Activated effector memory CD4-positive, alpha-beta T cell treated with Interleukin-2 at 50 U/mL for 16 hours (primary cell): ENCODE results near the gene SERINC5.
"Not testable (repeated sequence)": the region's sequence is repeated elsewhere in the genome, so short reads cannot be mapped to it uniquely, and the experiment has no call there.

Experiments used
- DNase-seq: peaks from one replicate; pipeline ENCODE4 v3.0.0-alpha.2; 2020

Gene SERINC5

GRCh38 chr5:80125962-80126480 is 129.8 kb downstream of the SERINC5 start:
- no peak for DNase-seq

GRCh38 chr5:80125022-80125961 is 130.6 kb downstream of the SERINC5 start:
- no peak for DNase-seq

- no peak for DNase-seq
Measured at GRCh38 chr5:80124121-80124918, 131.5 kb downstream of the SERINC5 start.

- DNase-seq, result no peak
Measured at GRCh38 chr5:80122579-80122978, 133.3 kb downstream of the SERINC5 start.

GRCh38 chr5:80119372-80119771 is 136.5 kb downstream of the SERINC5 start:
- DNase-seq, result no peak

GRCh38 chr5:80117446-80117845 is 138.4 kb downstream of the SERINC5 start:
- no peak for DNase-seq

GRCh38 chr5:80116465-80116864 is 139.4 kb downstream of the SERINC5 start:
- no peak for DNase-seq

- no peak for DNase-seq
Measured at GRCh38 chr5:80116000-80116399, 139.8 kb downstream of the SERINC5 start.

GRCh38 chr5:80114860-80115259 is 141.0 kb downstream of the SERINC5 start:
- DNase-seq, result no peak

- not testable (repeated sequence) for DNase-seq
Measured at GRCh38 chr5:80111376-80111990, 144.4 kb downstream of the SERINC5 start.

- DNase-seq, result no peak
Measured at GRCh38 chr5:80109646-80110478, 146.0 kb downstream of the SERINC5 start.

- no peak for DNase-seq
Measured at GRCh38 chr5:80106916-80107315, 148.9 kb downstream of the SERINC5 start.

GRCh38 chr5:80105698-80106439 is 150.0 kb downstream of the SERINC5 start:
- no peak for DNase-seq

- DNase-seq, result no peak
Measured at GRCh38 chr5:80103371-80103770, 152.5 kb downstream of the SERINC5 start.

GRCh38 chr5:80101993-80102392 is 153.9 kb downstream of the SERINC5 start:
- no peak for DNase-seq

GRCh38 chr5:80097451-80097850 is 158.4 kb downstream of the SERINC5 start:
- DNase-seq, result no peak

GRCh38 chr5:80094236-80094738 is 161.6 kb downstream of the SERINC5 start:
- DNase-seq, result no peak

- no peak for DNase-seq
Measured at GRCh38 chr5:80093796-80094195, 162.1 kb downstream of the SERINC5 start.

GRCh38 chr5:80092486-80093107 is 163.3 kb downstream of the SERINC5 start:
- DNase-seq, result no peak

- DNase-seq, result peak; percentile 5
Measured at GRCh38 chr5:80091792-80092192, 164.1 kb downstream of the SERINC5 start.

- no peak for DNase-seq
Measured at GRCh38 chr5:80090884-80091166, 165.0 kb downstream of the SERINC5 start.
